ENCODE data around the gene IQCF2.

- TF ChIP-seq, protein P1, sequence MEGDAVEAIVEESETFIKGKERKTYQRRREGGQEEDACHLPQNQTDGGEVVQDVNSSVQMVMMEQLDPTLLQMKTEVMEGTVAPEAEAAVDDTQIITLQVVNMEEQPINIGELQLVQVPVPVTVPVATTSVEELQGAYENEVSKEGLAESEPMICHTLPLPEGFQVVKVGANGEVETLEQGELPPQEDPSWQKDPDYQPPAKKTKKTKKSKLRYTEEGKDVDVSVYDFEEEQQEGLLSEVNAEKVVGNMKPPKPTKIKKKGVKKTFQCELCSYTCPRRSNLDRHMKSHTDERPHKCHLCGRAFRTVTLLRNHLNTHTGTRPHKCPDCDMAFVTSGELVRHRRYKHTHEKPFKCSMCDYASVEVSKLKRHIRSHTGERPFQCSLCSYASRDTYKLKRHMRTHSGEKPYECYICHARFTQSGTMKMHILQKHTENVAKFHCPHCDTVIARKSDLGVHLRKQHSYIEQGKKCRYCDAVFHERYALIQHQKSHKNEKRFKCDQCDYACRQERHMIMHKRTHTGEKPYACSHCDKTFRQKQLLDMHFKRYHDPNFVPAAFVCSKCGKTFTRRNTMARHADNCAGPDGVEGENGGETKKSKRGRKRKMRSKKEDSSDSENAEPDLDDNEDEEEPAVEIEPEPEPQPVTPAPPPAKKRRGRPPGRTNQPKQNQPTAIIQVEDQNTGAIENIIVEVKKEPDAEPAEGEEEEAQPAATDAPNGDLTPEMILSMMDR (IDR thresholded peaks at IDR 0.05): no peak
- TF ChIP-seq POLR2A (IDR thresholded peaks at IDR 0.05): no peak
Measured at GRCh38 chr3:51830836-51831385, 30.5 kb upstream of the IQCF2 start.
